ENCODE data around the gene NLGN4Y.

NLGN4Y gene

DNA sequence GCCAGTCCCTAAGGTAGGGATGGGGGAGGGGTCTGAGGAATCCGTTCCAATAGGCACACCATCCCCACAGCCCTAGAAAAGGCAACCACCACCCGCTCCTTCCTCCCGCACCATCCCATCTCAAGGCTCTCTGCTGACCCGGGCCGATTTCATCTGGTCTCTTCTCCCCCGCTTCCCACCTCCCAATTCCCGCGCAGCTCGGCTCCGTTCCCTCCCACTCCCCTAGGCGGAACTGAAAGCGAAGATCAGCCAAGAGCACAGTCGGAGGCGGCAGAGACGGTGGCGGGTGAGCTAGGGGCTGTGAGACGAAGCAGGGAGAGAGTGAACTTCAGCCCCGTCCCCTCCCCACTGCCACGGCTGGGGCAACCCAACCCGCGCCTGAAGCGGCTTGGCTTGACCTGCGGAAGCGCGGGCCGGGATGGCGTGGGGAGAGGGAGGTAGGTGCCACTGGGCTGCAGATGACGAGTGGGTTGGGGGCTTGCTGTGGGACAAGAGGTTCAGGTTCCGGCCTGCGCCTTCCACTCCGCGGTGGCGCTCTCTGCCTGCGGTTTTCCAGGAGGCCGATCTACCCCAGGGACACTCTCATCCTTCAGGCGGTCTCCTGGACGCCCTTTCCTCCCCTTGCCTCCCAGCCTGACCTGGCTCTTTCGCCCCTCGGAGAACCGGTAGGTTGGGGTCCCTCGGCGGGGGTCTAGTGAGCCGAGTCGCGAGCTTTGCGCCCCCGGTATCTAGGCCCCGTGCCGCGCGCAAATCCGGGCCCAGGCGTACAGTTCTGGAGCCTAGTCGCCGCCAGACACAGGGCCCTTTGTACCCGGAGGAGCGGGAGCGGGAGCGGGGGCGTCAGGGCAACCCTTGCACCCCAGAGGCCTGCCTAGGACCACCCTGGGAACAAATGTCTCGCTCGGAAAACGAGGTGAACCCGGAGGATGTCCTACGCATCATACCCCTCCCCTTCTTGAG lies at the start of gene NLGN4Y:
Gene NLGN4Y, plus strand, starts transcription at position 258 of the 960 bp plus-strand sequence. CDS start 97,591 bp downstream, outside the sequence.
- DNase-seq: no peak

DNA sequence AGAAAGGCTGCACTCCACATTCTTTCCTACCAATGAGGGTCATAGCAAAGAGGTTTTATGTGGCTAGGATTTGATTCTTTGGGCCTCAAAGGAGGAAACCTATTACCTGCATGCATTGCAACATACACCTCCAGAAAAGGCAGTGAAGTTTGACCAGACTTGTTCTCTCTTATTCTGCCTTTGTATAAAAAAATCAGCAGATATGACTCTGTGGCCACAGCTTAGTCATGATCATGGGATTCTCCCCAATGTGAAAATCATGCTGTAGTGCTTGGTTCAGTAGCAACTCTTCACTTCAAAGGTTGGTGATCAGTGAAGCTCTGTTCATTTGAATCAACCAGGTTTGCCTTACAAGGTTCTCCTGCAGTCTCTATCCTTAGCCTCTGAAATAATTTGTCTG lies 38.4 kb upstream of the NLGN4Y start:
- no peak for DNase-seq

DNA sequence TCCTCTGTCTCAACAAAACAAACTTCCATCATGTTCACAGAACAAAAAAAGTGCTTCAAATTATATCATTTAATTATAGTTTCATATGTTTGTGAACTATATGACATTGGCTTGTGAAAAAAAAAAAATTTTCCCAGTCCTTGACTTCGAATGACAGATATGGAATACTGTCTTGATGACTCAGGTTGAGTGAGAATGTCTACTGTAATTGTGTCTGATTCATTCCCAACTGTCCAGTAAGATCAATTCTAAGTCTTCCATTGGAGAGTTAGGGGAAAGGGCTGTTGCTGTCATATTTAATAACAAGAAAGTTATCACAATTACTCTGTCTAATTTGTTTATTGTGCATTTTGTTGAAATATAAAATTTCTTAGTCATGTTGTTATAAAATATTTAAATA lies 34.1 kb upstream of the NLGN4Y start:
- no peak for DNase-seq

DNA sequence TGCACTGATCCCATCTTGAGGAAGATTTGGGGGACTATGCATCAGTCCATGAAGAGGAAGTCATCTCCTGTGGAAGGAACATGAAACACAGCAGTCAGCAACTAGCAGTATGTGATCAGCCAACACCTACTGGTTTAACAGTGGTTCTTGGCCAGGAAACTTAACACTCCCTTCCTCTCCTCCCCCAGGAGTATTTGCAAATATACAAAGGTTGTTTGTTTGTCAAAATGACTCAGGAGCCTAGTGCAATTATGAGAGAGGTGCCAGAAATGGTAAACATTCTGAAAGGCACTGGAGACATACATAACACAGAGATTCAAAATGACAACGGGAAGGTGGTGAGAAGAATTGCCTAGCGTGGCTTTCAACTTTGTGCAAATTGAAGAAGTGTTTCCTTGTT lies 26.3 kb upstream of the NLGN4Y start:
- no peak for DNase-seq

DNA sequence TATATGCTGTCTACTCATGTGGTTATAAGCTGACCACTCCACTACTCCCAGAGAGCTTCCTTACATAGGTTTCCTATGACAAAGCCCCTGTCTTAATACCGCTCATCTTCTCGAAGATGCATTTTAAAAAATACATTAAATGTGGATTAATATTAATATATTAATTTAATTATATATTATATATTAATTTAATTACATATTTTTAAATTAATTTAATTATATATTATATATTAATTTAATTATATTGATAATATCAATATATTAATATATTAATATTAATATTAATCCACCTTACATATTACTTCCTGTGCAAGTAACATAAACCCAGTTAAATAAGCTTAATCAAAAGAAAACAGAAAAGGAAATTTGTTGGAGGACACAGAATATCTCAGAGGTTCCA lies 19.7 kb upstream of the NLGN4Y start:
- DNase-seq: no peak

DNA sequence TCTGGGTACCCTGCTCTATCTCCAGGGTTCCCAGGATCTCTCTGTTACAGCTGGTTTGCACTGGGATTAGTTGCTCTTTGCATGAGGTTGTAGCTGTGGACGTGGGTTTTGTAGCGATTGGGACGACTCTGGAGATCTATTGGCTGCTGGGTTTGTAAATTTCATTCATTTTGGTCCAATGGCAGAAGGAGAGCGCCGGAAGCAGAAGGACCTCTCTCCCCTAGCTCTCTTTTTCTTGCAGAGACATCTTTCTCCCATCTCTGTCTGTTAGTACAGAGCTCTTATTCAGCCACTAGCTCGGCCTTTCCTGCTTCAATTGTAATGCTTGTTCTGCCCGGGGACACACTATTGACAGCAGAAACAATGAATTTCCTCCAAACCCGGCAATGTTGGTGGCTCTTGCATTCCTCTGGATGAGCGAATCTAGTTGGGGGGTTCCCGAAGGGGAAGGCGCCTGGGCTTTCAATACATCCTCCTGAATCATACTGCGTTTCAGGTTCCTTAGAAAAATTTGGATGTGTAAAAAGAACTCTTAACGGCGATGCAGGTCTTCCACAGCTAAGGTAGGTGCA lies 1.9 kb upstream of the NLGN4Y start:
- DNase-seq: no peak

DNA sequence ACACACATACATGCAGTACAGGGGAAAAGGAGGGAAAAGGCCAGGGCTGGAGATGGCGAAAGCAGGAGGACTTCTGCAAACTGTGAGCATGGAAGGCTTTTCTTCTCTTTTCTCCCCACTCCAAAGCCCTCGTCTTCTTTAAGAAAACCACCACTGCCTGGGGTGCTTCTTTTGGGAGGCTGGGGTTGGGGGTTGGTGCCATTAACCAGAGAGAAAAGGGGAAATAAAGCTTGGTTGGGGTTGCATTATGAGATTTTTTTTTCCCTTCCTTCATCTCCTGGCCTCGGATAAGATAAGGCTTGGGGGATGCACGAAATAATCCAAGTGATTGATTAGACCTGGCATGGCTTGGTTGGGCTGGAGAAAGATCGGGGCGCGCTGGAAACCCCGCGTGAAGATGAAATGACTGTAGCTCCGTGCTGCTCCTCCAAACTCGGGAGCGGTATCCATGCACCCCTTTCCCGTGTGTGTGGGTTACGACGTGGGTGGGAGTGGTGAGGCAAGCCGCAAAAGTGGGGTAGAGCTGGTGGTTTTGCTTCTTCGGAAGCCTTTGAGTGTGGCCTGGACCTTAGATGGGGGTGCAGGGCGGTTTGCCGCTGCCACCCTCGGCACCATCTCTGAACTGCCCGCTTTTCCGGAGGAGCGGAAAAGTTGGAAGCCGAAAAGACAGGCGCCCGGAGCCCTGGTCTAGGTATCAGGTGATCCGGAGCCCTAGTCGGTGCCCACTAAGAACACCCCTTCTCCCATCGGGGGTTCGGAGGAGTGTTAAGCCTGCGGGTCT lies 648 bp upstream of the NLGN4Y start:
- no peak for DNase-seq

DNA sequence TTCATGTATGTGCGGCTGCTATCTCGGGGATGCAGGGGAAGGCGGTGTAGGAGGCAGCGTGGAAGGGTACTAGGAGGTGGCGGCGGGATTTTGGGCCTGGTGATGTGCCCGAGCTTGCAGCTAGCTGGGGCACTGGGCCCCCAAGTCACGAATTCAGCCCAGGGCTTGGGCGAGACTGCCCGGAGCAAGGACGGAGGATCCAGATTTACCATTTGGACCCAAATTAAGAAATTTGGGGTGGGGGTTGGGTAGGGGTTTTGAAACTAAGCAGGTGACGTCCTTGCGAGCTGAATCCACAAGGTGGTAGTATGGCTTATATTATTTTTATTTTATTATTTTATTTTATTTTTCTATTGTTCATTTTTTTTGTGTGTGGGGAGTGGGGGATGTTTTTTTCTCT lies 986 bp downstream of the NLGN4Y start:
- no peak for DNase-seq

DNA sequence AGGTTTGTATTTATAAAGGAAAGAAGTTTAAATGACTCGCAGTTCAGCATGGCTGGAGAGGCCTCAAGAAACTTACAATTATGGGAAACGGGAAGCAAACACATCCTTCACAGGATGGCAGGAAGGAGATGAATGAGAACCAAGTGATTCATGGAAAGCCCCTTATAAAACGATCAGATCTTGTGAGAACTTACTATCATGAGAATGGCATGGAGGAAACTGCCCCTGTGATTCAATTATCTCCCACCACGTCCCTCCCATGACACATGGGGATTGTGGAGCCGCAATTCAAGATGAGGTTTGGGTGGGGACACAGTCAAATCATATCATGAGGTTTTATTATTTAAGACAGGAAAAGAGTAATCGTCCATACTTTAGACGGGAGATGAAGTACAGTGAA lies 4.0 kb downstream of the NLGN4Y start:
- no peak for DNase-seq

DNA sequence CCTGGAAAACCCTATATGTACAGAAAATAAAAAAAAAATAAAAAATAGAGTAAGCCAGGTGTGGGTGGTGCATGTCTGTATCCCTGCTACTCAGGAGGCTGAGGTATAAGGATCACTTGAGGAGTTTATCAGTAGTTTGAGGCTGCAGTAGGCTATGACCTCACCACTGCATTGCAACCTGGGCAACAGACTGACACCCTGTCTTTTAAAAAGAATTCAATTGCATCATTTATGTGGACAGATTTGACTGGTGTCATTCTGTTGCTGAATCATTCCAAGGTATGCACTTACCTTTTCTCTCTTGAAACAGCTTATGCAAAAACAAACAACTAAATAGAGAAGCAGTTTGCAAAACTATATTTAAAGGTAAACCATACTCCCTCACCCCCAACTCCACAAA lies 12.4 kb downstream of the NLGN4Y start:
- DNase-seq: no peak

DNA sequence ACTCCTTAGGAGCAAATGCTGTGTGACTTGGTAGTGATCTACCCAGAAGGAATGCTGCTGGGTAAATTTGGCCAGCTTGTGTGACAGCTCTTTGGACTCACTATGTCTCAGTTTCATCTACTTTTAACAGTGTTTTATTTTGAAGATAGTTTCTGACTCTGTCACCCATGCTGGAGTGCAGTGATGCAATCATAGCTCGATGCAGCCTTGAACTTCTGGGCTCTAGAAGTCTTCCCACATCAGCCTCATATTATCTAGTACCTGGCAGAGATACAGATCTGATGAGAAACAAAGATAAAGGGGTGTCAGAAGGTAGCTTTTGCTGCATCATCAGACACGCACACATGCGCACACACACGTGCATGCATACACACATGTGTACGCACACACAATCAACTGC lies 19.2 kb downstream of the NLGN4Y start:
- DNase-seq: no peak

DNA sequence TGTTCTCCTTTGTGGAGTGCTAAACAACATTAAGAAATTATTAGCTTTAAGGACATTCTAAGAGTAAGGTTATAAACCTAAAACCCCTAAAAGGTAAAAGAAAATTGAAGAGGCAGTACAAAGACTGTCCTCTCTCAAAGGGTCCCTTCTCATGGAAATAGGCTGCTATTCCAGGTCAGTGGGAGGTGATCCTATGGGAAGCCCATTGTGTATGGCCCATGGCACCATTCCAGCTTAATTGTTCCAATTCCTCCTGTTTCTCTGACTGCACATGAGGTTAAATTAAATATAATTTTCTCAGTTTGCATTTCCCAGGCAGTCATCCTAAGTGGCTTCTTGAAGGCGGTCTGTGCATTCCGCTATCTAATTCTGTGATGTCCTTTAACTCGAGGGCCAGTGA lies 57.0 kb downstream of the NLGN4Y start:
- DNase-seq: no peak

DNA sequence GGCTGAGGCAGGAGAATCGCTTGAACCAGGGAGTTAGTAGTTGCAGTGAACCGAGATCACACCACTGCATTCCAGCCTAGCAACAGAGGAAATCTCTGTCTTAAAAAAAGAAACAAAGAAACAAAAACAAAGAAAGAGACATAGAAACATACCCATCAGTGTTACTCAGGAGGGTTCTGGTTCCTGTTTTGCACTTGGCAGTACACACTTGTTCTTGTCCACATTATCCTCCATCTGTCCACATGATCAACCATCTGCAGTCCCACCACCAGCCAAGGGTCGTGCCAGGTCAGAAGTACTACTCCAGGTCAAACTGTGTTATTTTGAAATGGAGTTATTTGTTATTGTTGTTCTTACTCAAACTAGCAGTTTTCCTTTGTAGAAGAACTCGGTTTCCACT lies 62.4 kb downstream of the NLGN4Y start:
- no peak for DNase-seq

DNA sequence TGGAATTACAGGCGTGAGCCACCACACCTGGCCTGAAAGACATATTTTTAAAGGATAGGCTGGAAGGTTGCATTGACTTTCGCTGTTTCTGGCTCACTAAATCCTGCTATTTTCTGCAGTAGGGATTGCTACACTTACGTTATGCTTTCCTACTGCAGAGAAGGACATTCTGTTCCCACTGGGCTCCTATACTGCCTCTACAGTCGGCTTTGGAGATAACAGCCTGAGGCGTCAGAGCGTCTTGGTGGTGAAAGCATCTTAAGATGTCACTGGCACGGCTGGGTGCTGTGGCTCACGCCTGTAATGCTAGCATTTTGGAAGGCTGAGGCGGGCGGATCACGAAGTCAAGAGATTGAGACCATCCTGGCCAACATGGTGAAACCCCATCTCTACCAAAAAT lies 77.0 kb downstream of the NLGN4Y start:
- no peak for DNase-seq

DNA sequence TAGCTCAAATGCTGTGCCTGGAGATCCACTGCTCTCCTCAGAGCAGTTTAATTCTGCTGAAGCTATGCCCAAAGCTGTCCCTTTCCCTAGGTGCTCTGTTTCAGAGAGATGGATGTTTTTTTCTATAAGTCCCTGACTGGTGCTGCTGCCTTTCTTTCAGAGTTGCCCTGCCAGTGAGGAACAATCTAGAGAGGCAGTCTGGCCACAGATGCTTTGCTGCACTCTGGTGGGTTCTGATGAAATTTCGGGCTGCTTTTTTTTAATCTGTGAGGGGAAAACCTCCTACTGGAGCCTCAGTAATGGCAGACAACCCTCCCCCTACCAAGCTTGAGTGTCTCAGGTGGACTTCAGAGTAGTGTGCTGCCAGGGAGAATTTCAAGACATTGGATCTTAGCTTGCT lies 93.3 kb downstream of the NLGN4Y start:
- DNase-seq: no peak

DNA sequence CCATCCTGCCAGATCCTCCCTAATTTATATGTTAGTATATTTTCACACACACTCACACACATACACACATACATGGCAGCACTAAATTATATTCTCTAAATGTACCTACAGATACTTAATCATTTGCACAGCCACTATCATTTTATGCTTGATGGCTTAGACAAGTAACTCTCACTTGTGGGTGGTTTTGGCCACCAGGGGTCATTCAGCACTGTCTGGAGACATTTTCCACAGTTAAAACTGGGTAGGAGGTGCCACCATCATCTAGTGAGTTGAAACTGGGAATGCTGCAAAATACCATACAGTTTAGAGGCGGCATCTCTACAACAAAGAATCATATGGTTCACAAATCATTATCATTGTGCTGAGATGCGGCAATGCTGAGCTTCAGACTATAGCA lies 94.2 kb downstream of the NLGN4Y start:
- DNase-seq: no peak

DNA sequence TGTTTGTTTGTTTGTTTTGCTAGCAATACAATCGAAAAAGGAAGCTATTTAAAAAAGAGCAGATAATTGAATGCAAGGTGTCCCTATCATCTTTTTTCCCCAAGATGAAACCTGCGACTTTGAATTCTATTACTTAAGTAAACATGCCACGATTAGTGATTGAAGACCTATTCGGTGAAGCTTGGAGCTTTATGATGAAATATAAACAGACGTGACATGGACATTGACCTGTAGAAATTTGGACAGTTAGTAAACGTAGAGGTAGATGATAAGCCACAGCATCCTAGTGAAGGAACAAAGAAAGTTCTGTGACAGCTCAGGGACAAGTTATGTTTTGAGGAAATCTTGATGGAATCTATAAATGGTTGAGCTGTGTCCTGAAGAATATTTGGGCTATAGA lies 103.9 kb downstream of the NLGN4Y start:
- DNase-seq: no peak

DNA sequence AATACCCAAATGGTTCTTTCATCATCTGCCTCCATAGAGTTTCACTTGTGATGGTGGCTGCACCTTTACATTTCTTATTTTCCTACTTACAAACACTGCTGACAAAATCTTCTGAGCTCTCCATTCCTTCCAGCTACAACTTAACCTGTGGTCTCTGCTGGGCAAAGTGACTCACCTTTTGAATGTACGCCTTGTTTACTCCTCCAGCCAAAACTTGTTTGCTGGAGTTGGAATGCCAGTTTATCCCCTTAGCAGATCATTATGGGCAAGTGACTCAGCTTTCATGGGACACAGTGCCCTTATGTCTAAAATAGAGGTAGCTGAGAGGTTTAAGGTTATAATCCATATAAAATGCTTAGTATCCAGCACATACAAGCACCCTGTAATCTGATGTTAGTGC lies 107.3 kb downstream of the NLGN4Y start:
- no peak for DNase-seq

DNA sequence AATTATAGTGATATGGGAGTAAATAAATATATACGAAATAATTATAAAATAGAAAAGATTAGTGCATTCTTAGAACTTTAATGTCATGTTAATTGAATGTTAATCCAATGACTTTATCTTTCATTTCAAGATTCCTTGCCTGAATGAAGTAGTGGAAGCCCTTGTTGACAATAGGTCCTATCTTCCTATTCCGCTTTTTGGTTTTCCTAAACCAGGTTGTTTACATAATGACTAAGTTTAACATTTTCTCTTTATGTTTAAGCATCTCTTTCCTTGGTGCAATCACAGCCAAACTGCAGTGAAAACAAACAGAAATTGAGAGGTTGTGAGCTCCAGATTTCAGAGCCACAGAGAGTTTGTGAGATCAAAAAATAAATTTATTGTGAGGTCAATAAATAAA lies 109.4 kb downstream of the NLGN4Y start:
- DNase-seq: no peak

DNA sequence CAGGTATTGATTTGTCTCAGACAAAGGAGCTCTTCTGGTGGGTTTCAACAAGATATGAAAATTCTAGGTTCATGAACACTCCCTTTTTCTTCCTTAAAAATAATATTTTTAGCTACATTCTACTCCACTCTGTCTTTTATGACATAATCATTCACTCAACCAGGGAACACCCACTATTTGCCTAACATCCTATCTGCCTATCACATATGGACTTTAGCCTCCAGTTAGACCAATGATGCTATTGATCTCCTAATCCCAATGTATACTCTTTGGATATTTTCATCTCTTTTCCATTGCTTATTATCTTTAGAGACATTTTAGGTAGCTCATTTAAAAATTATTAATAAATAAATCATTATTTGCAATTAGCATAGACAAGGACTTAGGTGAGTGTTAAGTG lies 110.6 kb downstream of the NLGN4Y start:
- DNase-seq: no peak

DNA sequence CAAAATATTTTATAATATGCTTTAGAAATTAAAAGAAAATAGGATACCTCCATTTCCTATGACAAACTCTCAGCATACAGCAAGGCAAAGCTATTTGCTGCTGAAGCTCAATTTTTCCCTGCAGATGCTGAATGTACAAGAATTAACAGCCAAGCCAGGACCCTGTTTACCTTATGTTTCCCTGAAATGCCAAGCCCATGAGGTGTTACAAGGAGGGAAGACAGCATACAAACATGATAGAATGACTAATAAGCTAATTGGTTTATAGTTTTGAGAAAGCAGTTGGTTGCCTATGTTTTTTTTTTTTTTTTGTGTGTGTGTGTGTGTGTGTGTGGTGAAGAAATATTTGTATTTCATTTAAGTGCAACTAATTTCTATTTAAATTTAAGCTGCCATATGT lies 113.2 kb downstream of the NLGN4Y start:
- no peak for DNase-seq

DNA sequence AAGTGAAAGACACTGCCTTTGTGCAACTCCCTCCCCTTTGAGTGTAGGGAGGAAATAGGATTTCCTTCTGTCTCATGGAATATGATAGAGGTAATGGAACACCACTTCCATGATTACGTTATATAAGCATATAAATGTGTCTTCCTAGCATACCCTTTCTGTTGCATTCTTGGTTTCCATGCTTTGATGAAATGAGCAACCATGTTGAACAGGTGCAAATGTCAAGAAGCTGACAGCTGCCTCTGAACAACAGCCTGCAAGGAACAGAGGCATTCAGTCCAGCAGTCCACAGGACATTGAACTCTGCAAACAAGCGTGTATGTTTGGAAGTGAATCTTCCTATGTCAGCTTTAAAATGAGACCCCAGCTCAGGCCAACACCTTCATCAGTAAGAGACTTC lies 117.5 kb downstream of the NLGN4Y start:
- no peak for DNase-seq

DNA sequence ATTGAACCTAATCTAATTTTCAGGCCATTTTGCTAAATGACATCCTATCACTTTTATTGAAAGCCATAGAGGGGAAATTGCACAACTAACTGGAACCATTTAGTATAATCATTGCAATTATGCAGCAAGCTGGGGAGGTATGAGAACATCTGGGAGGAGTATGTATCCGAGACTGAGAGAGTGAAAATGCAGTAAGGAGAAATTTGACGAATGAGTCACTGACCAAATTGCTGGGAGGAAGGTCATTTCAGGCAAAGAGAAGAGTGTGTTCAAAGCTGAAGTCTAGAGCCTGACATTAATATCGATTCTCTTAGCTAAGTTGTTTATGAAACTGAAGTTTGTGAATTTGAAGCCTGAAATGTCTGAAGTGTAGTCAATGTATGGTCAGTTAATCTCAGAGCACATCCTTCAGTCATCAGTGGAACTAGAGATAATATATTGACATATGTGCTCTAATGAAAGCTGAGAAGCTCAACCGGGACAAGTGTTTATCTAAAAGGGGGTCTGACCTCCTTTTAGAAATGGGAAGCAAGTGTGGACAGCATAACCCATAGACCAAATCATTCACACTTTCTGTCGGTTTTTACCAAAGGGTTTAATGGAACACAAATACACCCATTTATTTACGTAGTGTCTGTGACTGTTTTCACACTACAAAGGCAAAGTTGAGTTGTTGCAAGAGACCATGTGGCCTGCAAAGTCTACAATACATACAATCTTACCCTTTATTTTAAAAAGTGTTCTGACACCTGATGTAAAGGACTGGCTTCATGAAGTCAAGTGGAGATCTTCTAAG lies 120.0 kb downstream of the NLGN4Y start:
- no peak for DNase-seq
